HG02943 (cell line): ENCODE results near the gene PMFBP1.

ENCODE experiments used
- ATAC-seq: cut with Tn5 transposase; IDR thresholded peaks from one replicate; pipeline ENCODE4 v1.9.1; 2021; ENCODE audit warnings: mild to moderate bottlenecking, low read depth, moderate library complexity; ENCODE audit not compliant: unreplicated experiment

PMFBP1 gene

DNA sequence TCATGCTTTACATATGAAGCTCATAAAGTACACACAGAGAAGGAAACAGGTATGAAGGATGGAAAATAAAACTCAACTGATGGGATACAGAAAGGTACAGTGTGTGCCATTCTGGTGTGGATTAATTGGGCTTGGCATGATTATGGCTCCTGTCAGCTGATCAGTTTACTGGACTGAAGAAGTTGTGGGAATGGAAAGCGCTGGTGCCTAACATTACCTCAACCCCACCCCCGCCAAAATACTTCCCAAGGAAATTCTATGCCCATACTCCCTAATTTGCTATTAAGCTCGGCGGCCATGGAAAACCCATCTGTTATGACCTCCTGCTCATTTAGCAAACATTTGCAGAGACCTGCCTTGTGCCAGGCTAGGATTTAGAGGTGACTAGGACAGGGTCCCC lies 16.6 kb upstream of the PMFBP1 start:
- no peak for ATAC-seq

DNA sequence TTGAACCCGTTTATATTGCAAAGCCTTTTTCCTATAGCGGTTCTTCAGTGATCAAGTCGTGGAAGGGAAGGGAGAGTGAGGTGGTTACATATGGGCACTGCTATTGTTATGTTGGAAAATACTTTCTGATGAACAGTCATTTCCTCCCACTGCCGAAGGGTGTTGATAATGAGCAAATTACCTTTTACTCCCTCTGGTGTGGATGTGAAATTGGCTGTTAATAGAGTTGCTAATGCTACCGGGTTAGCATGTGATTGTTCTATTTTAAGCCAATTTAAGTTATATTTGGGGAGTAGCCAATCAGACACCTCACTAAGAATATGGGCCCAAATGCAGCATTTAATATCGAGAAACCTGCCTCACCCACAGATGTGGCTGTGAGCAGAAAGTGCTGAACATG lies 15.6 kb upstream of the PMFBP1 start:
- ATAC-seq = no peak

DNA sequence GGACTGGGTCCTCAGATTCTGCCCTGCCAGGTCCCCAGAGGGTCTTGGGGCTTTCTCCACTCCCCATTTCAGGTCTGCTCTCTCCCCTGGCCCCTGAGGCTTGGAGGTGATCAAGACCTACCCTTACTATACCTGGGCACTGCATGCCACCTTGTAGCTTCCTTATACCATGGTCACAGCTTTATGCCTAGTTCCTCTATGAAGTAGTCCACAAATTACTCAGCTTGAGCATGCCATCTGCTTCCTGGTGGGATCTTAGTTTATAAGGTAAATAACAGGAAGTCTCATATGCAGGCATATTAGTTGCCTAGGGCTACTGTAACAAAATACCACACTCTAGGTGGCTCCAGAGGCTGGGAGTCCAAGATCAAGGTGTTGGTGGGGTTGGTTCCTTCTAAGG lies 11.0 kb upstream of the PMFBP1 start:
- ATAC-seq = no peak

DNA sequence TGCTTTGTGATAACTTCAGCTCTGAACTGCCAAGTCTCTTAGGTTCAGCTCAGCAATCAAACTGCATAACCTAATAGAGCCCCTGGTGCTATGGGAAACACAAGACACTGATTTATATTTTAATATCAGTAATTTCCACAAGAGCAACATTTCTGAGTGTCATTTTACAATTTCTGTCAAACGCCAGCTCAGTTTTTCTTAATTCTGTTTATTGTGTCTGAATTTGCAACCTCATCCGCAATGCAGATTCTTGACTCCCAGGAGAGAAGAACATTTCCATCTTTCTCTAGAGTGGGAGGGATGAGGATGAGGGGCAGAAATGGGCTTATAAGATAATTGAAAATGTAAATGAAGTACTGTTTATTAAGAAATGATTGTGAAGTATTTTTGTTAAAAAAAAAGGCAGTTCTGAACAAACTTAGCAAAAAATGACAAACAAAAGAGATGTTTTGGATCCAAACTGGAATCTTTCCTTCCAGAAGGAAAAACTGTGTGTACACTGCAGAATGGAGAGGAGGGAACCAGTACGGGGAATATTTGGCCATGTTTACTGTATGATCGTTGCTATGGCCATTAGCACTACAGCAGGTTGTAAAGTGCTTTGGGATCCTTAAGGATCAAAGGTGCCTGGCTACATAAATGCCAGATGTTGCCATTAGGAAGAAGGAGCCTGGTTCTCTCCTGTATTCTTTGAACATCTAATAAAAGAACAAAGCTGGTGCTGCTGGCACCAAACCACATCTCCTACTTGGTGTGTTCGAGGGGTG lies 7.4 kb upstream of the PMFBP1 start:
- no peak for ATAC-seq

DNA sequence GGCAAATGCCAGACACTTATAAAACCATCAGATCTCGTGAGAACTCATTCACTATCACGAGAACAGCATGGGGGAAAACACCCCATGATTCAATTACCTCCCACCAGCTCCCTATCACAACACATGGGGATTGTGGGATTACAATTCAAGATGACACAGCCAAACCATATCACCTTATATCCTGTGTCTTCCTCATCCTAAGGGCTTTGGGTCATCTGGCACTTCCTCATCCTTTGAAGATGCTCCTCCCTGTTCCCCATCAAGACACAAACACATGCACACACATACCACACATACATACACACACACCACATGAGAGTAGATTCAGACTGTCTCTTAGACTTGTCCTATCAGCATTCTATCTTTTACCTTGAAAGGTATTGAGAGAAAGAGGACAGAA lies 2.8 kb upstream of the PMFBP1 start:
- ATAC-seq = no peak

DNA sequence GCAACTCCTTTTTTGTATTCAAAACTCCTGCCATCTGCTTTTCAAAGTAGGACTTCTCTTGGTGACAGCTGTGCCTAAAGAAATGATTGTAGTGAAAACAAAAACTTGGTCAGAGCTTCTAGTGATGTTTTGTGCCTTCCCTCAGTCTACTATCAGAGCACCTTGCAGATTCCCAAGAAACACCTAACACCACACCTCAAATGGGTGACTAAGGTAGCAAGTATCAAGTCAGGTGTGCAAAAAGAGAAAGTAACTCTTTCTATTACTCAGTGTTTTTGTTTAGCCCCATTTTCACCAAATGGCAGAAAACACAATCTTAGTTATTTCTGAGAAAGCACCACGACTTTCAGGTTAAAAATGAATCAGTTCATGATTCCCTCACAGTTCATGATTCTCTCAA lies 2.0 kb upstream of the PMFBP1 start:
- ATAC-seq = no peak

DNA sequence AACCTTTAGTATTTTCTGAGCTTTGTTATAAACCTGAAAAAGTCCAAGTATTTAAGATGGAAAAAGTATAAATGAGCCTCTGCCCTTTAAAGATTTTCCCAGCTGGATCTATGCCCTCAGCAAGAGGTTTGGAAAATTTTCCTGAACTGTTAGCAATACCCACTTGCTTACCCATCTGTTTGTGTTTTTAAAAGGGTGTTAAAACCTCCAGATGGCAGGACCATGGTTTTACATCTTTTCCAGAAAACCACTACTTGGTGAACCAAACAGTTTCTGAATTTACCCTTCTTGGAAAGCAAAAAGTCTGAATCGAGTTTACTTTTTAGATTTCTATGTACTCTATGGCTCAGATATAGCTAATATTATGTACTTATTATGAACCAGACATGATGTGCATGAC lies 719 bp downstream of the PMFBP1 start:
- ATAC-seq = no peak

DNA sequence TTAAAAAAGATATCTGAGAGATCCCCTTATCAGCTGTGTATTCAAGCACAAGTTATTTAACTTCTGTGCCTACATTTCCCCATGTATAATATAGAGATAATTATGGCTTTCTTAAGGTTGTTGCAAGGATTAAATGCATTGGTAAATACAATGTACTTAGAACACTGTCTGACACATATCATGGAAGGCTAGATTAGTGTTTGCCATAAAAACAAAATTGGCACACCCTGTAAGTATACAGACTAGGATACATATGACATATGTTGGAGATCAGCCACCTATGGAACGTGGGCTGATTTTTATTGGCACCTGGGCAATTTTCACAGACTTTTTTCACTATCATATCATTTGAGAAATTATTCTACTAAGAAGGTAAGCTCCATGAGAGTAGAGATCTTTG lies 2.2 kb downstream of the PMFBP1 start:
- no peak for ATAC-seq

DNA sequence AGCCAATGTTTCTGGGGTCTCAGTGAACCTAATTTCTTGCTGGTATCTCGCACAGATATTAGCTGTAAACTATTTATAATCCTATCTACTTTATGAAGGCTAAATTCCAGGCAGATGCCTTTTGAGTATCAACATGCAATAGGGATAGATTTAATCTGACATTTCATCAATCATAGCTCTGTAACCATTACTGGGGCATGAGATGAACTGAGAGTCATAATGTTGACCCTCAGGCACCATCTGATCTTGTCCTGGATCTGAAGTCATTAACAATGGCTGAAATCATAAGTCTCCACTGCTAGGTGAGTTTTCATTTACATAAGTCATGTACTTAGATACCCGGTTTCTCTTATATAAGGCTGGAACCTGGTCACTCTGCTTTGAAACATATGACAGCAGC lies 3.6 kb downstream of the PMFBP1 start:
- ATAC-seq = no peak

DNA sequence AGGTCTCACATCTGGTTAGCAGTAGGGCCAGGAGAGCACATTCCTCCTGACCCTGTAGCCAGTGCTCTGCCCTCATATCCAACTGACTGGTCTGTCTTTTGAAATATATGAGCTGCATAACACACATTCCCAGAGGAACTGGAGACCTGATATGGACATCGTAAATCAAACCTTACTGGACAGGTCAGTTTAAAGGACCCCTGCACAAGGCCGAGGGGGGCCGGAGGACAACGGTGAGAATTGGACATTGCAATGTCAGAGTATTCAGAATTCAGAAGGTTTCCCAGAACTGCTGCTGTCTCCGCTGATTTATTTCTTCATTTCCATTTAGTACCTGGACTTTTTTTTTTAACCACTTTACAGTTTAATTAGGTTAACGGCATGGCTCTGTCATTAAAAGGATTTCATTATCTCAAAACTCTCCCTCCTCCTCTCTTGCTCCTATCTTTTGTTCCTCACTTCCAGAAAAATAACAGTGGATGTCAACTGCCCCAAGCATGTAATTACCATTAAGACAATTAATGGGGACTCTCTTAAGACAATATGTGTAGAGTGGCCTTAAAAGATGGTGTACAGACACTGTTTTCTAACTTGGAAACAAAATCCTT lies 4.9 kb downstream of the PMFBP1 start:
- no peak for ATAC-seq

DNA sequence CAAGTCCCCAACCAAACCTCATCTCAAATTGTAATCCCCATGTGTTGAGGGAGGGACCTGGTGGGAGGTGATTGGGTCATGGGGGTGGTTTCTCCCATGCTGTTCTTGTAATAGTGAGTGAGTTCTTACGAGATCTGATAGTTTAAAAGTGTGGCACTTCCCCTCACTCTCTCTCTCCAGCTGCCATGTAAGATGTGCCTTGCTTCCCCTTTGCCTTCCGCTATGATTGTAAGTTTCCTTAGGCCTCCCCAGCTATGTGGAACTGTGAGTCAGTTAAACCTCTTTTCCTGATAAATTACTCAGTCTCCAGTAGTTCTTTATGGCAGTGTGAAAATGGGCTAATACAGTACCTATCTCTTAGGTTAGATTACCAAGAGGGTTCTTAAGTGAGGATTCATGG lies 5.8 kb downstream of the PMFBP1 start:
- no peak for ATAC-seq

DNA sequence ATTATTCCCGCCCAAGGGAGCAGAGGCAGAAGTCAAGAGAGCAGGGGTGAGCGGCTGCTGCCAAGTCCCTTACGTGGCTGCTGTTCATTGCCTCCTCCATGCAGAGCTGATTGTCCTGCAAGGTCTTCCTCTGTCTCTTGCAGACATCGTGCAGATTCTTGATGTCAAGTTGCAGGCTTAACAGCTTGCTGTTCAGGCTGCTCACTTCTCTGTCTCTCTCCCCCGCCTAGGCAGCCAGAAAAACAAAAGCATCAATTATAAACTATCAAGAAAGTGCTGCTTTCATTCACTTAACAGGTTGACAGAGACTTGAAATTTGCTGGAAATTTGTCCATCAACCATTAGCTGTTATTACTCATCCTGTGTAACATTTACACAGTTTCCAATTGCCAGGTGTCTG lies 7.3 kb downstream of the PMFBP1 start:
- no peak for ATAC-seq

DNA sequence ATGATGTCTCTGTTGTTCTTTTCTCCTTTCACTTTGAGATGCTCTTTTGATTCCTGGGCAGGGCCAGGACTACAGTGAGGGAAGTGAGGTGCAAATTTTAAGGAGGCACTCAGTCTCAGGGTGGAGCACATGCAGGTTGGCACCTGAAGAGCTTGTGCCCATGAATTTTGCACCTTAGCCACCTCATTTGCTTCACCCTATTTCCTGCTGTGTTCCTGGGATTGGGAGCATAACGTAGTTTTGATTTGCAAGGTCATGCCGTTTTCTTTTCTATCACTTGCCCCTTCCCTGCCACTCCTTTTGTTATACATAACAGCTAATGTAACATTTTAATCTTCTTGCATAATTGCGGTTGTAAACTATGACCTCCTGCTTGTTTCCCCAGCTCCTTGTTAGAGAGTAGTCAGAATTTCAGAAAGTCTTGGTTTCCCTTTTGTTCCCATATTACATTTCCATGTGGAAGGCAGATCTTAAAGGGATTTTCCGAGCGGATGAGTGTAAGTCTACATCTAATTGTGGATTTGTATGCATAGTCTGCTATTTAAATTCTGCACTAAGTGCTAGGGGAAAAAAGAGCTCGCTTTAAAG lies 9.8 kb downstream of the PMFBP1 start:
- no peak for ATAC-seq

DNA sequence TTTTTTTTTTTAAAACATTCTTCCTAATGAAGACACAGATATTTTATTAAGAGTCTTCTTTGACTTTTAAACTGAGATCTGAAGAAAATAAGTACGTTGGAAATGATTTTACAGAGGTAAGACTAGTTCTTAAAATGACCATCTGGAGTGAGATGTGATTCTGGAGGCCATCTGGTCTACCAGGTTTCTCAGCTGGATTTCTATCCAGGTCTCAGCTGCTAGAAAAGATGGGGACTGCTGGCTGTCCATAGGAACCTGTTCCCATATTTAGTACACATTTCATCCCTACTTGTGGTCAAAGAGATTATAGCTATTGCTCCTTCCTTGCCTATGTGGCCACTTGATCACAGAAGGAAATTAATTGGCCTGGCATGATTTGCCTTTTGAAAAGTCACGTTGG lies 12.2 kb downstream of the PMFBP1 start:
- no peak for ATAC-seq

DNA sequence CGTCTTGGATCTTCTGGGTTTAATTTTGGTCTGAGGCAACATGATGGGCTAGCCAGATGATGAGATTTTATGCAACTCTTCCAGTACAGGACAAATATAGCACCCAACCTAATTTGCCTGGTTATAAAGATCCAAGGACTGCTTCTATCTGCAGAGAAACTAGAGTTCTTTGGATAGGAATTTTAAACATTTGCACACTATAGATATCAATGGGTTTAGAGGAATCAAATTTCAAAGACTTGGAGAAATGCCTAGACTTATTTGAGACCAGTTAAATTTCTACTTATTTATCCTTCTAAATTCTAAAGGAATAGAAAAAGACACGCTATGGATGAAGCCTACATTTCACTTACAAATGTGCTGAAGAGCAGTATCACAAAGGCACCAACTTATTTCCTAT lies 12.6 kb downstream of the PMFBP1 start:
- no peak for ATAC-seq

DNA sequence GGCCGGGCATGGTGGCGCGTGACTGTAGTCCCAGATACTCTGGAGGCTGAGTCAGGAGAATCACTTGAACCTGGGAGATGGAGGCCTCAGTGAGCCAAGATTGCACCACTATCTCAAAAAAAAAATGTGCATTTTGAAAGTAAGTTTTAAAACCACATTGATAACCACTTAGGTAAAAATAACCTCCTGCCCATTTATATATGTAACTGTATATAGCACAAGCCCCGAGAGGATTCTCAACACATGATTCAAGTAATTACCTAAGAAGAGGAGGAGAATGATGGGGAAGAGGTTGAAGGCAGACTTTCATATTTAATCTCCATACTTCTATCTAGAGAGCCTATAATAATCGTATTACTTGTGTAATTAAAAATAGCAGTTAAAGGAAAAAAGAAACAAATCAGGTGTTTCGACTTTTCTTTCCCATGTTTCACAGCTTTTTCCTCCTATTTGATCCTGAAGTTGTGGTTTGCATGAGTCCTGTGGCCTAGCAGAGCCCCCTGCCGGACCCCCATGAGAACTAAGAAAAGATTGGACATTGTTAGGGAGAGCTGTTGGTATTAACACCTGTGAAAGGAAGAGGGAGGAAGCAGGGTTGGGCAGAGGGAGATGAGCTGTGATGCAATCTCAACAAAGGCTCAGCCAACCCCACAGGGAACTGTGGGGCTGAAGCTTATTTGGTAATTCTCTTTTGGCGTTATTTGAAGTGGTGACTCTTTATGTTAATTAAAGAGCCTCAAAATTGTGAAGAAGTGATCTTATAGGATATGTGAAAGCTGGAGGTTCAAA lies 22.1 kb downstream of the PMFBP1 start:
- no peak for ATAC-seq

DNA sequence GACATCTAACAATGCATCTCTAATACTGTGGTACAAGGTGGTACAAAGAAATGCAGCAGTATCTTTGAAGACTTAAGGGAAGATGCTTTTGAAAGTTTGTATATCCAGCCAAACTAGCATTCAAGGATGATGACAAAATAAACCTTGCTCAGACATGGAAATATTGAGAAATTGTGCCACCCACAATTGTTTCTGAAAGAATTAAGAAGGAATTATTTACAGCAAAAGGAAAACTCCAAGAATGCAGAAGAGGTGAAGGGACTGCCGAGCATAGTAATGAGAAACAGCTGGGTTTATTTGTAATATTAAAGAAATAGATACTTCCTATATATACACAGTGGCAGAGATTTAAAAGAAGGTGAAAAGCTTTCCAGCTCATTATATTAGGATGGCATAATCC lies 29.5 kb downstream of the PMFBP1 start:
- no peak for ATAC-seq

DNA sequence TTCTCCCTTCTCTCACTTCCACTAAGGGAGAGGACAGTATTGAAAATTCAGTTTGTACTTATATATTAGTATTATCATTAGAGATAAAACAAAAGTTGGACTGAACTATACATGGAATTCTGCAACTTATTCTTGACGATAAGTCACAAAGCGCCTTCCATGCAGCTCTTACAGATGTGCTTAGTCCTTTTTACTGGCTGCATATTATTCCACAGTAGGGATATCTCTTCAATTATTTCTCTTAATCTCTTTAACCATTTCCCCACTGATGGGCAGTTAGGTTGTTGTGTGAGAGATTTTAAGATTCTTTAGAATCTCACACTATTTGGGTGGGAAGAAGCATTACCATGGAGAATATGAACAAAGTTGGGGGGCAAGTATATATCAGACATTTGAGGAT lies 32.0 kb downstream of the PMFBP1 start:
- ATAC-seq = no peak

DNA sequence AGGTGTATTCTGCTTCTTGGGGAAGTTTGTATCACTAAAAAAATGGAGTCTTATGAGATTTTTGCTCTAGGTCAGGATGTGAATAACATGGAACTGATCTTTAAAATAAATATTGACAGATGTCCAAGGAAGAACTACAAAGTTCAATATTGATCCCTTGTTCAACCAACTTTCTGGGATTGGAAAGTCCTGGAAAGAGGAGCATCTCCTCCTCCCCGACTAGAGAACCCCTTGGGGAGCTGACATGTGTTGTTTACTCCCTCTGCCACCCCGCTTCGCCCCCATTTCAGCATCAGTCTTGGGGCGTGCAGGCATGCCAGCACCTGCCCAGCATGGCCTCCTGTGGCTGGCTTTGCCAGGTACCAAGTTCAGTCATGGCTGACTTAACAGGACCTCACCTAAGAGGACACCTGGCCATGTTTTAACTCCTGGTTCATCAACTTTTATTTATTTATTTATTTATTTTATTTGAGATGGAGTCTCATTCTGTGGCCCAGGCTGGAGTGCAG lies 33.8 kb downstream of the PMFBP1 start:
- no peak for ATAC-seq

DNA sequence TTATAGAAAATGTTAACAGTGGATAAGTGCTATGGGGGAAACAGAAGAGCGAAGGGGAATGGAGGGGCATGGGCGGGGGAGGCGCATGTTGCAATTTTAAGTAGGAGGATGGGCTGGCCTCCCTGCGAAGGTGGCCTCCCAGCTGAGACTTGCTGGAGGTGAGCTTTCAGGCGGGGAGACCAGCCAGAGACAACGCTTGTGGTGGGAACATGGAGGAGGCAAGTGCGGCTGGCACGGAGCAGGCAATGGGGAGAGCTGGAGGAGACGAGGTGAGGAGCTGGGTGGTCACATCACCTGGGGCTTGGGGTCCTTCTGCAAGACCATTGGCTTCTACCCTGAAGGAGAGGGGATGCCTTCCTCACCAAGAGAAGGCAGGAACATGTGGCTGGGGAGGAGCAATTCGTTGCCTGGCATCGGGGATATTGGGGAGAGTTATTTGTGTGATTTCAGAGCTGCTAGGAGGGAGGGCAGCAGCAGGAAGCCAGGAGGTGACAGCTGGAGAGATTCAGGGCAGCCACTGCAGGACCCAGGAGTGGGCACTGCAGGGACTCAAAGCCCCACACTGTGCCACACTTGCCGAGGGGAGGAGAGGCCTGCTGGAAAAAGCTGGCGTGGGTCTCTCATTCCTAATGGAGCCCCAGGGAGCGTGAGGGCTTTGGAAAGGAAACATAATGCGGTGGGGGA lies 34.4 kb downstream of the PMFBP1 start:
- no peak for ATAC-seq

DNA sequence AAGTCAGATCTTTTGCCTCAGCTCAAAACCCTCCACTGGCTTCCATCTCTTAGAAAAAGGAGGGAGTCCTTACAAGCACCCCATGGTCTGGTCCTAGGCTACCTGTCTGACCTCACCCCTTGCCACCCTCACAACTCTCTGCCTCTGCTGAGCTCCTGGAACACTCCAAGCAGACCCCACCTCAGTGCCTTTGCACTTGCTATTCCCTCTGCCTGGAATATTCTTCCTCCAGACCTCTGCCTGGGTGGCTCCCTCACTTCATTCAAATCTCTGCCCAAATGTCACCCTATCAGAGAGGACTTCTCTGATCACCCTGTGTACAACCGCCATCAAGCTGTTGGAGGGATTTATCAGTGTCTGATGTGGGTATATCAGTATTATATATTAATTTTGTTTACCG lies 37.4 kb downstream of the PMFBP1 start:
- ATAC-seq = no peak
